Endothelial cell of umbilical vein (primary cell): ENCODE data around the gene PPP1R7. TPM values are rescaled to one million over a fixed set of nuclear protein-coding genes. Genes with fewer than 3 reads are reported as not detected.

Source experiments
- BruUV-seq: library from RNA; stranded (reverse); fragments of 400-500 nt; replicated peaks from 2 replicates; lab custom pipeline; 2021; lab: Mats Ljungman, UMichigan
- CTCF ChIA-PET: fragments of 300-600, 350-600 bp; sonication (Branson Sonifier 250); formaldehyde crosslinking; loops from one replicate; lab custom pipeline; 2021; ENCODE audit warnings: antibody characterized with exemption, inconsistent platforms; lab: Charles Lee
- POLR2A ChIA-PET: fragments of 300-600, 350-600 bp; sonication (Branson Sonifier 250); formaldehyde crosslinking; loops from one replicate; lab custom pipeline; 2021; ENCODE audit warnings: antibody characterized with exemption, inconsistent platforms; lab: Charles Lee
- DNase-seq: peaks from one replicate; pipeline ENCODE4 v3.0.0-alpha.2; 2011; ENCODE audit warnings: low read depth, low spot score
- FAIRE-seq: peaks from 2 replicates; lab custom pipeline; 2011; peaks lifted over from hg19 to GRCh38; lab: Jason Lieb, UNC
- H2AFZ ChIP-seq: 2 replicates; pipeline ENCODE4 v1.6.0; 2012; ENCODE audit warnings: low read depth, low read length, control low read depth, inconsistent platforms
- H3K27ac ChIP-seq: 2 replicates; pipeline ENCODE4 v1.5.1; 2011; ENCODE audit warnings: low read depth, mild to moderate bottlenecking, control low read depth, low read length, moderate library complexity; ENCODE audit not compliant: insufficient read depth
- H3K27me3 ChIP-seq, 2 experiments: 2 replicates each; pipeline versions ENCODE4 v1.6.0 to v1.6.1; 2011; ENCODE audit warnings: low read length in 2 of 2, mixed read lengths in 1 of 2; ENCODE audit not compliant: control insufficient read depth in 2 of 2, insufficient read depth in 2 of 2
- H3K36me3 ChIP-seq, 2 experiments: 2 replicates in 1 of 2; 3 replicates in 1 of 2; pipeline ENCODE4 v1.5.1; 2011; ENCODE audit warnings: low read length in 2 of 2, mild to moderate bottlenecking in 1 of 2, moderate library complexity in 1 of 2; ENCODE audit not compliant: control insufficient read depth in 2 of 2, insufficient read depth in 2 of 2; ENCODE audit errors: extremely low read depth in 1 of 2
- H3K4me1 ChIP-seq: 3 replicates; pipeline ENCODE4 v1.5.1; 2011; ENCODE audit warnings: mild to moderate bottlenecking, low read length; ENCODE audit not compliant: control insufficient read depth, insufficient read depth; ENCODE audit errors: extremely low read depth
- H3K4me2 ChIP-seq: 2 replicates; pipeline ENCODE4 v1.6.1; 2011; ENCODE audit warnings: low read length, control low read depth, mixed read lengths; ENCODE audit not compliant: insufficient read depth
- H3K4me3 ChIP-seq, 3 experiments: fragments of 200-600 bp in 1 of 3; sonication (generic), shearing (Covaris generic) in 1 of 3; replicated peaks in 1 of 3; 2 replicates each; pipeline ENCODE4 v1.5.1; 2011 to 2016; ENCODE audit warnings: control low read depth in 3 of 3, low read length in 3 of 3, mild to moderate bottlenecking in 2 of 3, inconsistent platforms in 1 of 3, low read depth in 1 of 3, moderate library complexity in 1 of 3; ENCODE audit not compliant: insufficient read depth in 1 of 3
- H3K79me2 ChIP-seq: 2 replicates; pipeline ENCODE4 v1.6.0; 2012; ENCODE audit warnings: low read length, inconsistent platforms; ENCODE audit not compliant: control insufficient read depth, insufficient read depth
- H3K9ac ChIP-seq: replicated peaks from 2 replicates; pipeline ENCODE3; 2011; ENCODE audit warnings: low read length, control low read depth; ENCODE audit not compliant: insufficient read depth; ENCODE audit errors: extremely low read depth
- H3K9me1 ChIP-seq: replicated peaks from 3 replicates; pipeline ENCODE4 v1.6.0; 2011; ENCODE audit warnings: mild to moderate bottlenecking, low read length; ENCODE audit not compliant: control insufficient read depth, insufficient read depth; ENCODE audit errors: extremely low read depth
- H3K9me3 ChIP-seq: replicated peaks from 2 replicates; pipeline ENCODE4 v1.5.1; 2012; ENCODE audit warnings: low read length, inconsistent platforms; ENCODE audit not compliant: control insufficient read depth, insufficient read depth
- H4K20me1 ChIP-seq: replicated peaks from 2 replicates; pipeline ENCODE3; 2011; ENCODE audit warnings: mild to moderate bottlenecking, low read length; ENCODE audit not compliant: control insufficient read depth, insufficient read depth; ENCODE audit errors: extremely low read depth
- EZH2 ChIP-seq: IDR thresholded peaks from 2 replicates; pipeline ENCODE4 v1.6.1; 2012; ENCODE audit warnings: borderline replicate concordance, low read depth, mild to moderate bottlenecking, moderate library complexity, low read length, inconsistent platforms; ENCODE audit not compliant: severe bottlenecking
- FOS ChIP-seq: IDR thresholded peaks from 2 replicates; pipeline ENCODE4 v1.6.1; 2011; ENCODE audit warnings: mild to moderate bottlenecking, low read length, moderate library complexity, borderline replicate concordance; ENCODE audit not compliant: insufficient read depth
- GATA2 ChIP-seq: IDR thresholded peaks from 2 replicates; pipeline ENCODE4 v1.7.0; 2011; ENCODE audit warnings: low read depth, mild to moderate bottlenecking, moderate library complexity, mixed read lengths, low read length; ENCODE audit not compliant: insufficient read length, insufficient read depth
- JUN ChIP-seq: IDR thresholded peaks from 2 replicates; pipeline ENCODE4 v1.6.1; 2011; ENCODE audit warnings: borderline replicate concordance, low read depth; ENCODE audit not compliant: insufficient read length, insufficient read depth
- MYC ChIP-seq: IDR thresholded peaks from one replicate; pipeline ENCODE4 v1.6.1; 2011; ENCODE audit warnings: mild to moderate bottlenecking, low read depth, low read length
- POLR2A ChIP-seq: IDR thresholded peaks from 2 replicates; pipeline ENCODE4 v1.6.1; 2012; ENCODE audit warnings: low read depth, mild to moderate bottlenecking, control low read depth, low read length
- POLR2AphosphoS5 ChIP-seq: IDR thresholded peaks from 2 replicates; pipeline ENCODE4 v1.6.1; 2012; ENCODE audit warnings: low read depth, mild to moderate bottlenecking, control low read depth, low read length, moderate library complexity; ENCODE audit not compliant: insufficient read depth
- dilution Hi-C: fragments of 300-500 bp; cut with MboI; formaldehyde crosslinking; loops from one replicate; pipeline ENCODE4 v1.15.0; 2019; ENCODE audit warnings: low sequenced_read_pairs; ENCODE audit not compliant: extremely low pct_ligation_motif_present
- intact Hi-C: fragments of 100-400 bp; cut with micrococcal nuclease; formaldehyde crosslinking; loops from one replicate; pipeline ENCODE4 v1.10.0; 2022
- polyA plus RNA-seq, 4 experiments: library from polyadenylated mRNA; depleted of rRNA in 3 of 4; stranded (reverse) in 3 of 4; unstranded in 1 of 4; fragments of >200 nt; gene quantifications; 2 replicates each; pipeline versions ENCODE4 v1.2.1 to v1.2.3, GENCODE V29; 2011 to 2012; ENCODE audit warnings: missing spikeins in 1 of 4
- total RNA-seq: library from RNA; stranded (reverse); gene quantifications from 2 replicates; pipeline ENCODE4 v1.2.3, GENCODE V29; 2021
- TF ChIP-seq, protein P1 (sequence below): IDR thresholded peaks from 2 replicates; pipeline ENCODE4 v1.6.1; 2011; ENCODE audit not compliant: insufficient read depth, insufficient read length
- TF ChIP-seq, protein P2 (sequence below), 2 donors: IDR thresholded peaks; 1 replicate in 1 of 2; 2 replicates in 1 of 2; pipeline ENCODE4 v1.5.1; 2011; ENCODE audit warnings: low read length in 2 of 2, mild to moderate bottlenecking in 2 of 2, moderate library complexity in 2 of 2, control low read depth in 1 of 2, inconsistent platforms in 1 of 2, low read depth in 1 of 2; ENCODE audit not compliant: insufficient read depth in 1 of 2; ENCODE audit errors: extremely low read depth in 1 of 2

Gene PPP1R7
- total and polyA plus RNA-seq, 2 donors (not counting 3 experiments of a cell fraction or from before 2014, with no cell fraction given) = 30.3 to 60.8 TPM

DNA sequence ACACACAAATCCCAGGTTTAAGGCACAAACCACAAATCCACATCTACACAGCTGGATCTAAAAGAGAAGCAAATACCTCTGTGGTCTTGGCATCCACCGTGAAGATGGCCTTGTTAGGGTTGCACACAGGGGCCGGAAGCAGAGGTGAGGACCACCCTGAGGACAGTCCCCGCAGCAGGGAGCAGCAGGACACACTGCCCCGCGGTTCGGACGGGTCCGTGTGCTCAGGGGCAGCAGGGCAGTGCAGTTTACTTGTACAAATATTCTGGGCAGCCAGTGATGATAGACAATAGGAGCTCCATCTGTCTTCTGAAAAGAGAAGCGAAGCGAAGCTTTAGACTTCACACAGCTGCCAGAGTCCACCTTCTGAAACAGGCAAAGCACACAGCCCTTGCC lies 9.8 kb upstream of the PPP1R7 start:
- Histone ChIP-seq H3K79me2 (no peaks in the 10 kb centered on the region), H4K20me1 (no peaks in the 10 kb centered on the region), H3K27me3 (no peaks in the 10 kb centered on the region), H3K4me1 (no peaks in the 10 kb centered on the region), H3K36me3 (peaks cover 0 to 3% of the 10 kb centered on the region in 2 experiments), H3K4me3 (no peak overlapping the region), H3K9me3 (no peaks in the 10 kb centered on the region), H3K9me1 (no peaks in the 10 kb centered on the region), H2AFZ (no peak overlapping the region), H3K9ac (no peak overlapping the region), H3K4me2 (no peak overlapping the region), H3K27ac (no peak overlapping the region)
- CTCF ChIA-PET = interaction anchor here (1.0 kb wide), 1 partner anchor 62 kb away, joined by 3 read pairs; no protein-coding TSS in a partner anchor
- DNase-seq (no peak), FAIRE-seq (no peak)
- TF ChIP-seq POLR2AphosphoS5 (no peak), FOS (no peak), GATA2 (no peak), JUN (no peak), POLR2A (no peak), EZH2 (no peak), MYC (no peak)
- TF ChIP-seq, protein P1, sequence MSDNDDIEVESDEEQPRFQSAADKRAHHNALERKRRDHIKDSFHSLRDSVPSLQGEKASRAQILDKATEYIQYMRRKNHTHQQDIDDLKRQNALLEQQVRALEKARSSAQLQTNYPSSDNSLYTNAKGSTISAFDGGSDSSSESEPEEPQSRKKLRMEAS = no peak
- TF ChIP-seq, protein P2, sequence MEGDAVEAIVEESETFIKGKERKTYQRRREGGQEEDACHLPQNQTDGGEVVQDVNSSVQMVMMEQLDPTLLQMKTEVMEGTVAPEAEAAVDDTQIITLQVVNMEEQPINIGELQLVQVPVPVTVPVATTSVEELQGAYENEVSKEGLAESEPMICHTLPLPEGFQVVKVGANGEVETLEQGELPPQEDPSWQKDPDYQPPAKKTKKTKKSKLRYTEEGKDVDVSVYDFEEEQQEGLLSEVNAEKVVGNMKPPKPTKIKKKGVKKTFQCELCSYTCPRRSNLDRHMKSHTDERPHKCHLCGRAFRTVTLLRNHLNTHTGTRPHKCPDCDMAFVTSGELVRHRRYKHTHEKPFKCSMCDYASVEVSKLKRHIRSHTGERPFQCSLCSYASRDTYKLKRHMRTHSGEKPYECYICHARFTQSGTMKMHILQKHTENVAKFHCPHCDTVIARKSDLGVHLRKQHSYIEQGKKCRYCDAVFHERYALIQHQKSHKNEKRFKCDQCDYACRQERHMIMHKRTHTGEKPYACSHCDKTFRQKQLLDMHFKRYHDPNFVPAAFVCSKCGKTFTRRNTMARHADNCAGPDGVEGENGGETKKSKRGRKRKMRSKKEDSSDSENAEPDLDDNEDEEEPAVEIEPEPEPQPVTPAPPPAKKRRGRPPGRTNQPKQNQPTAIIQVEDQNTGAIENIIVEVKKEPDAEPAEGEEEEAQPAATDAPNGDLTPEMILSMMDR (IDR thresholded peaks at IDR 0.05; ENCODE audit: extremely low read depth in 1 of 2, insufficient read depth in 1 of 2, low read depth in 1 of 2, low read length in 2 of 2) = no peak
- POLR2A ChIA-PET = no interaction called here
- intact Hi-C loops (loop anchor here (10.0 kb wide), 1 partner anchor 286 kb away; no protein-coding TSS in a partner anchor), dilution Hi-C loops (no loop called here)
- no TSS peak for BruUV-seq
